SK-N-SH (cell line): ENCODE data around the gene MAST4. TPM values are rescaled to one million over a fixed set of nuclear protein-coding genes. Genes with fewer than 3 reads are reported as not detected.

Experiments used
- CTCF ChIA-PET: fragments of 300-600, 350-600 bp; formaldehyde crosslinking; extraction: SDS; loops from one replicate; lab custom pipeline; 2021; lab: Yijun Ruan, JAX
- POLR2A ChIA-PET: fragments of 350-600 bp; sonication (Branson Sonifier 250); formaldehyde crosslinking; extraction: SDS; loops from one replicate; lab custom pipeline; 2020; ENCODE audit warnings: antibody characterized with exemption, inconsistent platforms; lab: Yijun Ruan, JAX
- DNase-seq: peaks from one replicate; pipeline ENCODE4 v3.0.0; 2012
- H2AFZ ChIP-seq: fragments of 200-600 bp; sonication (generic); 2 replicates; pipeline ENCODE4 v1.8.1; 2016; ENCODE audit warnings: antibody characterized with exemption, mild to moderate bottlenecking, low read depth
- H3F3A ChIP-seq: fragments of 200-600 bp; sonication (generic); replicated peaks from 2 replicates; pipeline ENCODE3; 2016; ENCODE audit warnings: antibody characterized with exemption, mild to moderate bottlenecking; ENCODE audit not compliant: insufficient read depth
- H3K27ac ChIP-seq, 2 experiments: fragments of 200-500 bp in 1 of 2; fragments of 200-600 bp in 1 of 2; sonication (Bioruptor generic) in 1 of 2; sonication (generic), shearing (Covaris generic) in 1 of 2; 2 replicates each; pipeline versions ENCODE4 v1.5.1 to v1.6.1; 2014 to 2016; ENCODE audit warnings: low read depth in 2 of 2, inconsistent platforms in 1 of 2, low read length in 1 of 2, mild to moderate bottlenecking in 1 of 2, mixed read lengths in 1 of 2
- H3K27me3 ChIP-seq: fragments of 200-600 bp; sonication (generic), shearing (Covaris generic); 2 replicates; pipeline ENCODE4 v1.6.1; 2016; ENCODE audit warnings: mixed run types; ENCODE audit not compliant: insufficient read depth
- H3K36me3 ChIP-seq, 2 experiments: fragments of 200-500 bp in 1 of 2; fragments of 200-600 bp in 1 of 2; sonication (Bioruptor generic) in 1 of 2; sonication (generic) in 1 of 2; replicated peaks in 1 of 2; 2 replicates each; pipeline versions ENCODE3 to v1.5.1; 2014 to 2016; ENCODE audit warnings: low read length in 1 of 2, mild to moderate bottlenecking in 1 of 2; ENCODE audit not compliant: insufficient read depth in 2 of 2, control insufficient read depth in 1 of 2
- H3K4me1 ChIP-seq, 2 experiments: fragments of 200-500 bp in 1 of 2; fragments of 200-600 bp in 1 of 2; sonication (Bioruptor generic) in 1 of 2; sonication (generic), shearing (Covaris generic) in 1 of 2; 2 replicates each; pipeline versions ENCODE4 v1.5.1 to v1.6.1; 2014 to 2016; ENCODE audit warnings: low read depth in 1 of 2, low read length in 1 of 2, mixed run types in 1 of 2; ENCODE audit not compliant: insufficient read depth in 2 of 2, control insufficient read depth in 1 of 2
- H3K4me2 ChIP-seq: fragments of 200-600 bp; sonication (generic), shearing (Covaris generic); 2 replicates; pipeline ENCODE4 v1.6.1; 2017; ENCODE audit warnings: mixed run types
- H3K4me3 ChIP-seq, 2 experiments: fragments of 200-500 bp in 1 of 2; fragments of 200-600 bp in 1 of 2; sonication (Bioruptor generic) in 1 of 2; sonication (generic), shearing (Covaris generic) in 1 of 2; 2 replicates each; pipeline versions ENCODE4 v1.5.1 to v1.8.1; 2014 to 2016; ENCODE audit warnings: low read depth in 2 of 2, inconsistent platforms in 1 of 2, low read length in 1 of 2, mild to moderate bottlenecking in 1 of 2, mixed read lengths in 1 of 2, moderate library complexity in 1 of 2
- H3K79me2 ChIP-seq: fragments of 200-600 bp; sonication (generic); 2 replicates; pipeline ENCODE4 v1.8.1; 2017; ENCODE audit warnings: mild to moderate bottlenecking; ENCODE audit not compliant: insufficient read depth
- H3K9ac ChIP-seq: fragments of 200-600 bp; sonication (generic); 2 replicates; pipeline ENCODE4 v1.6.1; 2017; ENCODE audit warnings: mixed run types
- H3K9me2 ChIP-seq: fragments of 200-600 bp; sonication (generic); 2 replicates; pipeline ENCODE4 v1.6.1; 2017; ENCODE audit warnings: mixed run types
- H3K9me3 ChIP-seq: fragments of 200-600 bp; sonication (generic); 2 replicates; pipeline ENCODE4 v1.6.1; 2017; ENCODE audit warnings: mixed run types, mild to moderate bottlenecking, moderate library complexity
- H4K20me1 ChIP-seq: fragments of 200-600 bp; sonication (generic); 2 replicates; pipeline ENCODE4 v1.6.1; 2017; ENCODE audit warnings: mild to moderate bottlenecking, mixed run types; ENCODE audit not compliant: insufficient read depth
- CHD2 ChIP-seq: fragments of 150-350 bp; IDR thresholded peaks from 2 replicates; pipeline ENCODE4 v1.6.1; 2018; ENCODE audit warnings: low read length; ENCODE audit not compliant: partially characterized antibody
- FOSL2 ChIP-seq: IDR thresholded peaks from 2 replicates; pipeline ENCODE4 v1.4.0; 2012; ENCODE audit warnings: low read depth, mild to moderate bottlenecking, moderate library complexity, borderline replicate concordance
- FOXJ3 ChIP-seq: sonication (generic); formaldehyde crosslinking; IDR thresholded peaks from 2 replicates; pipeline ENCODE4 v1.5.1; 2020; ENCODE audit warnings: mild to moderate bottlenecking, missing genetic modification reagents
- GABPA ChIP-seq: IDR thresholded peaks from 2 replicates; pipeline ENCODE4 v1.4.0; 2012; ENCODE audit warnings: low read depth, mild to moderate bottlenecking
- IRF3 ChIP-seq: fragments of 150-350 bp; IDR thresholded peaks from 2 replicates; pipeline ENCODE4 v1.6.1; 2016; ENCODE audit warnings: mild to moderate bottlenecking, low read depth, low read length
- MAX ChIP-seq: IDR thresholded peaks from 2 replicates; pipeline ENCODE4 v1.4.0; 2012; ENCODE audit warnings: low read depth
- NFIC ChIP-seq: IDR thresholded peaks from 2 replicates; pipeline ENCODE4 v1.4.0; 2012; ENCODE audit warnings: borderline replicate concordance
- POLR2AphosphoS5 ChIP-seq: IDR thresholded peaks from 2 replicates; pipeline ENCODE4 v1.6.1; 2012; ENCODE audit warnings: low read depth, low read length
- RAD21 ChIP-seq: IDR thresholded peaks from 2 replicates; pipeline ENCODE4 v1.6.1; 2012; ENCODE audit warnings: mild to moderate bottlenecking, low read length
- REST ChIP-seq: IDR thresholded peaks from 2 replicates; pipeline ENCODE4 v1.6.1; 2012; ENCODE audit warnings: mild to moderate bottlenecking, low read depth, low read length, moderate library complexity
- RFX5 ChIP-seq: IDR thresholded peaks from 2 replicates; pipeline ENCODE4 v1.6.1; 2012; ENCODE audit warnings: mild to moderate bottlenecking, improper control_type of control experiment, low read length
- SIN3A ChIP-seq: IDR thresholded peaks from 2 replicates; pipeline ENCODE4 v1.6.1; 2012; ENCODE audit warnings: low read depth, mild to moderate bottlenecking, low read length, moderate library complexity, borderline replicate concordance
- TCF12 ChIP-seq: IDR thresholded peaks from 2 replicates; pipeline ENCODE4 v1.4.0; 2012
- USF1 ChIP-seq: IDR thresholded peaks from 2 replicates; pipeline ENCODE4 v1.4.0; 2012; ENCODE audit warnings: low read depth, borderline replicate concordance
- USF2 ChIP-seq: fragments of 150-350 bp; IDR thresholded peaks from 2 replicates; pipeline ENCODE4 v1.6.1; 2017; ENCODE audit warnings: antibody characterized with exemption, low read length, low read depth, borderline replicate concordance
- WGBS: methylation state at CpG from one replicate; pipeline ENCODE4 v1.1.6; 2017; ENCODE audit warnings: low lambda C conversion rate; 5-methylcytosine and 5-hydroxymethylcytosine counted together
- polyA plus RNA-seq, 3 experiments: library from polyadenylated mRNA; depleted of rRNA; stranded (reverse); fragments of >200 nt; gene quantifications; 2 replicates each; pipeline ENCODE4 v1.2.3, GENCODE V29; 2012

The MAST4 gene
- polyA plus RNA-seq, 1 of the 3 experiments (the other 2 are of a cell fraction) = 2.2 TPM

- Histone ChIP-seq H3K4me2 (no peak overlapping the region), H3K4me1 (no peaks in the 10 kb centered on the region), H3K79me2 (no peaks in the 10 kb centered on the region), H3K27me3 (no peaks in the 10 kb centered on the region), H3K27ac (no peak overlapping the region), H3K9me3 (no peaks in the 10 kb centered on the region), H3K9ac (no peak overlapping the region), H3F3A (no peaks in the 10 kb centered on the region), H2AFZ (no peak overlapping the region), H3K9me2 (no peaks in the 10 kb centered on the region), H4K20me1 (no peaks in the 10 kb centered on the region), H3K4me3 (no peak overlapping the region), H3K36me3 (no peaks in the 10 kb centered on the region)
- no peak for DNase-seq
- CTCF ChIA-PET = no interaction called here
- WGBS = 19% methylated on average over 6 of the region's 6 CpGs
- TF ChIP-seq RFX5 = no peak
- no peak for TF ChIP-seq FOSL2
- TF ChIP-seq IRF3 = no peak
- TF ChIP-seq NFIC = no peak
- TF ChIP-seq POLR2AphosphoS5 = no peak
- TF ChIP-seq SIN3A = no peak
- no peak for TF ChIP-seq FOXJ3
- no peak for TF ChIP-seq RAD21
- TF ChIP-seq USF2 = no peak
- no peak for TF ChIP-seq TCF12
- TF ChIP-seq REST = no peak
- POLR2A ChIA-PET = no interaction called here
These were observed 42.1 kb upstream of the MAST4 start for GRCh38 chr5:66553916-66554575.

GRCh38 chr5:66554884-66555283, 41.3 kb upstream of the MAST4 start:
- no peak overlapping the region for H2AFZ ChIP-seq
- CTCF ChIA-PET = no interaction called here

More at GRCh38 chr5:66554884-66555283, 41.3 kb upstream of the MAST4 start:
- no peaks in the 10 kb centered on the region for H3K9me2 ChIP-seq
- POLR2A ChIA-PET = no interaction called here
- no peak overlapping the region for H3K27ac ChIP-seq
- H3K79me2 ChIP-seq = no peaks in the 10 kb centered on the region
- TF ChIP-seq MAX = no peak
- TF ChIP-seq REST = no peak
- no peak for TF ChIP-seq GABPA
- no peak for TF ChIP-seq USF1
- TF ChIP-seq CHD2 = no peak
- 37% methylated on average over 2 of the region's 2 CpGs for WGBS
- no peaks in the 10 kb centered on the region for H3F3A ChIP-seq
- DNase-seq = no peak
- no peaks in the 10 kb centered on the region for H3K27me3 ChIP-seq
- H3K9me3 ChIP-seq = no peaks in the 10 kb centered on the region
- H4K20me1 ChIP-seq = no peaks in the 10 kb centered on the region
- no peak overlapping the region for H3K4me3 ChIP-seq
- no peak overlapping the region for H3K9ac ChIP-seq
- no peaks in the 10 kb centered on the region for H3K4me1 ChIP-seq
- no peaks in the 10 kb centered on the region for H3K36me3 ChIP-seq
- no peak overlapping the region for H3K4me2 ChIP-seq
